Neural cell (in vitro differentiated cells): ENCODE data around the gene RSF1.

ENCODE experiments used
- EP300 ChIP-seq: fragments of 450-650 bp; conservative IDR thresholded peaks from 2 replicates; pipeline ENCODE4 v1.6.1; 2014; ENCODE audit warnings: antibody characterized with exemption, mild to moderate bottlenecking, moderate library complexity; ENCODE audit not compliant: poor library complexity, severe bottlenecking
- EZH2 ChIP-seq: fragments of 200-600, 300-800 bp; shearing (Covaris generic), sonication (generic); IDR thresholded peaks from 2 replicates; pipeline ENCODE4 v1.6.1; 2014; ENCODE audit warnings: antibody characterized with exemption, low read length, borderline replicate concordance, mild to moderate bottlenecking; ENCODE audit not compliant: insufficient read depth, poor library complexity, severe bottlenecking
- MXI1 ChIP-seq: fragments of 450-650 bp; conservative IDR thresholded peaks from 2 replicates; pipeline ENCODE4 v1.6.1; 2014; ENCODE audit warnings: antibody characterized with exemption, mild to moderate bottlenecking; ENCODE audit not compliant: poor library complexity, severe bottlenecking
- POLR2AphosphoS5 ChIP-seq: IDR thresholded peaks from 2 replicates; pipeline ENCODE4 v1.6.1; 2012
- RAD21 ChIP-seq: fragments of 450-650 bp; conservative IDR thresholded peaks from 2 replicates; pipeline ENCODE4 v1.6.1; 2014; ENCODE audit warnings: antibody characterized with exemption, mild to moderate bottlenecking, moderate library complexity
- SMC3 ChIP-seq: fragments of 450-650 bp; conservative IDR thresholded peaks from 2 replicates; pipeline ENCODE4 v1.6.1; 2014; ENCODE audit warnings: antibody characterized with exemption, mild to moderate bottlenecking, moderate library complexity; ENCODE audit not compliant: poor library complexity
- TAF1 ChIP-seq: IDR thresholded peaks from 2 replicates; pipeline ENCODE4 v1.6.1; 2012; ENCODE audit warnings: low read depth
- TF ChIP-seq, protein P1 (sequence below): fragments of 450-650 bp; IDR thresholded peaks from 2 replicates; pipeline ENCODE4 v1.5.1; 2014; ENCODE audit warnings: antibody characterized with exemption, mild to moderate bottlenecking, moderate library complexity; ENCODE audit not compliant: poor library complexity, severe bottlenecking
- TF ChIP-seq, protein P2 (sequence below): IDR thresholded peaks from 2 replicates; pipeline ENCODE4 v1.6.1; 2012; ENCODE audit warnings: borderline replicate concordance

DNA sequence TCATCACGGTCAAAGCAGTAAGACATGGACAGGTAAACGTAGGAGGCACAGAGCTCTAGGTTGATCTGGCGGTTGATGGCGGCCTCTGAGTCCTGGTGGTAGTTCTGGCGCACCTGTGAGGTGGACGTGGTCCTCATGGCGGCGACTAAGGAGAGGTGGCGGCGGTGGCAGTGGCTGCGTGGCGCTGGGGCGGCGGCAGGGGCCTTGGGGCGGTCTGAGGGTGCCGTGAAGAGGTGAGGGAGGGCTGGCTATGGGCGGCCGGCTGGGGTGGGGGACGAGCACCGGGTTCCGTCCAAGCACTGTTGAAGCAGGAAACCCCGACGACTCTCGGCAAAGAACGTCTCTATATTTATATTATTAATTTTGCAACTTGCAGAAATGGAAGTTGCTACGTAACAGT lies 85.6 kb downstream of the RSF1 start:
- TF ChIP-seq, protein P1, sequence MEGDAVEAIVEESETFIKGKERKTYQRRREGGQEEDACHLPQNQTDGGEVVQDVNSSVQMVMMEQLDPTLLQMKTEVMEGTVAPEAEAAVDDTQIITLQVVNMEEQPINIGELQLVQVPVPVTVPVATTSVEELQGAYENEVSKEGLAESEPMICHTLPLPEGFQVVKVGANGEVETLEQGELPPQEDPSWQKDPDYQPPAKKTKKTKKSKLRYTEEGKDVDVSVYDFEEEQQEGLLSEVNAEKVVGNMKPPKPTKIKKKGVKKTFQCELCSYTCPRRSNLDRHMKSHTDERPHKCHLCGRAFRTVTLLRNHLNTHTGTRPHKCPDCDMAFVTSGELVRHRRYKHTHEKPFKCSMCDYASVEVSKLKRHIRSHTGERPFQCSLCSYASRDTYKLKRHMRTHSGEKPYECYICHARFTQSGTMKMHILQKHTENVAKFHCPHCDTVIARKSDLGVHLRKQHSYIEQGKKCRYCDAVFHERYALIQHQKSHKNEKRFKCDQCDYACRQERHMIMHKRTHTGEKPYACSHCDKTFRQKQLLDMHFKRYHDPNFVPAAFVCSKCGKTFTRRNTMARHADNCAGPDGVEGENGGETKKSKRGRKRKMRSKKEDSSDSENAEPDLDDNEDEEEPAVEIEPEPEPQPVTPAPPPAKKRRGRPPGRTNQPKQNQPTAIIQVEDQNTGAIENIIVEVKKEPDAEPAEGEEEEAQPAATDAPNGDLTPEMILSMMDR, result no peak
- TF ChIP-seq TAF1, result no peak
- no peak for TF ChIP-seq RAD21
- TF ChIP-seq POLR2AphosphoS5, result no peak
- TF ChIP-seq, protein P2, sequence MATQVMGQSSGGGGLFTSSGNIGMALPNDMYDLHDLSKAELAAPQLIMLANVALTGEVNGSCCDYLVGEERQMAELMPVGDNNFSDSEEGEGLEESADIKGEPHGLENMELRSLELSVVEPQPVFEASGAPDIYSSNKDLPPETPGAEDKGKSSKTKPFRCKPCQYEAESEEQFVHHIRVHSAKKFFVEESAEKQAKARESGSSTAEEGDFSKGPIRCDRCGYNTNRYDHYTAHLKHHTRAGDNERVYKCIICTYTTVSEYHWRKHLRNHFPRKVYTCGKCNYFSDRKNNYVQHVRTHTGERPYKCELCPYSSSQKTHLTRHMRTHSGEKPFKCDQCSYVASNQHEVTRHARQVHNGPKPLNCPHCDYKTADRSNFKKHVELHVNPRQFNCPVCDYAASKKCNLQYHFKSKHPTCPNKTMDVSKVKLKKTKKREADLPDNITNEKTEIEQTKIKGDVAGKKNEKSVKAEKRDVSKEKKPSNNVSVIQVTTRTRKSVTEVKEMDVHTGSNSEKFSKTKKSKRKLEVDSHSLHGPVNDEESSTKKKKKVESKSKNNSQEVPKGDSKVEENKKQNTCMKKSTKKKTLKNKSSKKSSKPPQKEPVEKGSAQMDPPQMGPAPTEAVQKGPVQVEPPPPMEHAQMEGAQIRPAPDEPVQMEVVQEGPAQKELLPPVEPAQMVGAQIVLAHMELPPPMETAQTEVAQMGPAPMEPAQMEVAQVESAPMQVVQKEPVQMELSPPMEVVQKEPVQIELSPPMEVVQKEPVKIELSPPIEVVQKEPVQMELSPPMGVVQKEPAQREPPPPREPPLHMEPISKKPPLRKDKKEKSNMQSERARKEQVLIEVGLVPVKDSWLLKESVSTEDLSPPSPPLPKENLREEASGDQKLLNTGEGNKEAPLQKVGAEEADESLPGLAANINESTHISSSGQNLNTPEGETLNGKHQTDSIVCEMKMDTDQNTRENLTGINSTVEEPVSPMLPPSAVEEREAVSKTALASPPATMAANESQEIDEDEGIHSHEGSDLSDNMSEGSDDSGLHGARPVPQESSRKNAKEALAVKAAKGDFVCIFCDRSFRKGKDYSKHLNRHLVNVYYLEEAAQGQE, result no peak
- no peak for TF ChIP-seq MXI1
- TF ChIP-seq EZH2, result no peak
- TF ChIP-seq EP300, result no peak
- no peak for TF ChIP-seq SMC3
